Colon (tissue), 2 donors: Measurements from ENCODE around the gene CD44.
"Not testable (repeated sequence)": the region's sequence is repeated elsewhere in the genome, so short reads cannot be mapped to it uniquely, and the experiment has no call there.

Experiments used
- FAIRE-seq: peaks from 2 replicates; lab custom pipeline; 2012; peaks lifted over from hg19 to GRCh38; lab: Jason Lieb, UNC
- donor health status: control.
- donor health status: control.

Gene CD44

DNA sequence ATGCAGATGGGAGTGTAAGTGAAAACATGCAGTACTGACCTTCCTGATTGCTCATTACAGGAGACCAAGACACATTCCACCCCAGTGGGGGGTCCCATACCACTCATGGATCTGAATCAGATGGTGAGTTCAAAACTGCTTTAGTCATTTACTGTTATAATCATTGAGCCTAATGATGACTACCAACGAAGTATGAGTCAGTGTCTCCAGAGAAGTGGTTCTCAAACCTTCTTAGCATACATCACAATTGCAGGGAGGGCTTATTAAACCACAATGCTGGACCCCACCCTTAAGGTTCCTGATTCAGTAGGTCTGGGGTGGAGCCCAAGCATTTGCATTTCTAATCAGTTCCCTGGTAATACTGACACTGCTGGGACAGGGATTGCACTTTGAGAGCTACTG is 75.8 kb downstream of the CD44 start:
- no peak for FAIRE-seq

DNA sequence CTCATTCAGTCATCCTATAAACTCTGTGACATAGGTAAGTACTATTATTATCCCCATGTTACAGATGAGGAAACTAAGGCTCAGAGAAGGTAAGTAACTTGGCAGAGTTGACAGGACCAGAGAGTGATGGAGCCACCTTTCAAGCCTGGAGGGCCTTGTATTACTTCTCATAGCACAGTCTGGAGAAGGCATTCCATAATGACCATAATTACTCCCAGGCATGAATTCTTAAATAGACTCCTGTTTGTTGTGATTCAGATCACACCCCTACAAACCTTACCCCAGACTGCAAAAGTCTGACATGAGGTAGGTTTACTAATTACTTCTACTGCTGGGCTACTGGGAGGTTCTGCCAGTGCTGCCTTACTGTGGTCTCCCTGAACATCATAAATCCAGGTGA is 77.0 kb downstream of the CD44 start:
- no peak for FAIRE-seq

DNA sequence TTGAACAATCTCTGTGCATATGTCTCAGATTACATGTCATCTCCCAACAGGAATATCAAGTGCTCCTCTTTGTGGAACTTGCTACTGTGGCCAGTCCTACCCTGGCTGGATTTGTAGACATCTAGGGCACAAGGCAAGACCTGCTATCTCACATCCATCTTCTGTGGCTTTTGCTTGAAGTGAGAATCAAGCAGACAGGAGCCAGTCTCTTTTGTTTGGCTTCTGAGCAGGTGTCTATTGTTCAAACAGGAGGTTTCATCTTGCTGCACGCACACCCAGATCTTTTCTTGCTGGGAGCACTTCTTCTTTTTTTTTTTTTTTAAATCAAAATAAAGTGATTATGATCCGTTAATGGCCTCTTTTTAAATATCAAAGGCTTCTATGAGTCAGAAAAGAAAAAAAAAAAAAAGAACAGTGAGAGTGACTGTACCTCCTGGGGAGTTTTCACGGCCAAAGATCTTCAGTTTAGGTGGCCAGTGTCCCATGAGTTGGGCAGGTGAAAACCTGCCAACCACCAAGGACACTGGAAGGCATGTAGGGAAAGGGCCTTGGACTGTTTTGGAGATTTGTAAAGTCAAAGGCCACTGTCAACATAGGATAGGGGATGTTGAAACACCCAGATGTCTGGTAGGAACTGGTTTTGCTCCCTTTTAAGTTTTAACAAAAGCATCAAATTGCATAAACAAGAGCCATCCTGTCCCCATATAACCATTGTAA is 78.1 kb downstream of the CD44 start:
- no peak for FAIRE-seq

DNA sequence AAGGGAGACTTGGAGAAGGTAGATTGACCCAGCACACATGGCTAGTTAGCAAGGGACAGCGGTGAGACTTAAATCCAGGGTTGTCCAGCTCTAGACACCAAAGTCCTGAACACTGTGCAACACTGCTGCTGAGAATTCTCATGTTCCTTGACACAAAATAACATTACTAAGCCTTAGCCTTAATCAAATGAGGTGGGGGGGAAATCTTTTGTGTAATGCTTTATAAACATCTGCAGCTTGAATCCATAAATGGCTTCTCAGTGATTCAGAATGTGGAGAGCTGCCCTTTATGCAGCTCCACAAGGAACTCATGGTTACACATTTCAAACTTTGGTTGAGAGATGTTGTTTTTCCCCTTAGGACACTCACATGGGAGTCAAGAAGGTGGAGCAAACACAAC is 80.0 kb downstream of the CD44 start:
- FAIRE-seq, result no peak

DNA sequence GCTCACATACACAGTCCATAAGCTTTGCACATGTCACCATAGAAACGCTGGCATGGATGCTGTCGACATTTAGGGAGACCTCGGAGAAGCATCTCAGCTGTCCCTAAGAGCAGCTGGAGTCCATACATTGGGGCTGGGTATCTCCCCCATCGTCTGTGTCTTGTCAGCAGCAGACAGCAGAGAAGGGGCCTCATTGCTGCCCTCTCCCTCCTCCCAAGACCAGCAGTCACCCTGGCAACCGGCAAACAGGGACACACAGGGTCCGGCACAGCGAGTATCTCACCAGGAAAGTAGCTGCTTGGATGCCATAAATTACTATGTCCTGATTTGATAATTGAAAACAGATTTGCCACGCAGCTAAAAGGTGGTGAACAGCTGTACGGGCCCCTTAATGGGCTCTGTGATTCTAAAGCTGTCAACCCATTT is 84.4 kb downstream of the CD44 start:
- FAIRE-seq, result no peak

DNA sequence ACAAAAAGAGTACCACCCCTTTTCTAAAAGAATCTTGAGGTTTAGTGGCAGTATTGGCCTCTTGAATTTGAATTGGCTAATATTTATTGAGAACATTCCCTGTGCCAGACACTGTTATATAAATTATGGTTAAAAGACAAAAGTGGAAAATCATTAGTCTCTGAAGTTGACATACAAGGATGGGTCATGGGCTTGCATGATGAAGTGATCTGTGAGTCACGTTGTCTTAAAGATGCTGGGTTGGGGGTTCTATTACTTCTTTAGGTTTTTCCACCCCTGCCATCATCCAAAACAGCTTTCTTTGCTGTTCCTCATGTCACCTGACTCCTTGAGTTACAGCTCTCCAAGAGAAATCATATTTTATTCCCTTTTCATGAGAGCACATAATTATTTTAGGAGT is 85.0 kb downstream of the CD44 start:
- no peak for FAIRE-seq

DNA sequence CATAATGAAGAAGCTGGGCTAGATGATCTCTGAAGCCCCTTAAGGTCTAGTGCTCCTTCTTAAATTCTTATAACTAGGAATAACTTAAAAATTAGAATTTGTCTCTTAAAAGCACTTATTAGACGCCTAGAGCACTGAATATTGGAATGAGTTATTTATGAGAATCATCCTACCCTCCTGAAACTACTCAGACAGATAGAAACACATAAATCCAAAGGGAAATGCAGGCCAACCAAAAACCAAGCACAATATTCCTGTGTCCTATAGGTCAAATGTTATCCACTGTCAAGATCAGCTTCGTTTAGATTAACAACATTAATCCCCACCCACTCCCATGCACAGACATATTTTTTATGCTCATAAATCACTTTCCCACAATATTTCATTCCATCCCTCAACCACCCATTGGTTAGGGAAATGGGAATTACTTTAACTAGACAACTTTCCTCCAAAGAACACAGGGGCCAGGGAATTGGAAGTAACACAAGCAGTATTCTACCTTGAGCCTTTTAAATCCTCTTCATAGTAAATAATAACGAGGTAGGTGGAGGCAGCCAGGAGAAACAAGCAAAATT is 87.1 kb downstream of the CD44 start:
- FAIRE-seq, result no peak

DNA sequence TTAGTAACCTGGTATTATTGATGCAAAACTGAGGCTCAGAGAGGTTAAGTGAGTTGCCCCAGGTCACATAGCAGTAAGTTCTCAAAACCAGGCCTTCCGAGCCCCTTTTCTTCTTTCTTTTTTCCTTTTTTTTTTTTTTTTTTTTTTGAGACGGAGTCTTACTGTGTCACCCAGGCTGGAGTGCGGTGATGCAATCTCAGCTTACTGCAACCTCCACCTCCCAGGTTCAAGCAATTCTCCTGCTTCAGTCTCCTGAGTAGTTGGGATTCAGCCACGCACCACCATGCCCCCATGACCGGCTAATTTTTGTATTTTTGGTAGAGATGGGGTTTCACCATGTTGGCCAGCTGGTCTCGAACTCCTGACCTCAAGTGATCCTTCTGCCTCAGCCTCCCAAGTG is 87.8 kb downstream of the CD44 start:
- not testable (repeated sequence) for FAIRE-seq

DNA sequence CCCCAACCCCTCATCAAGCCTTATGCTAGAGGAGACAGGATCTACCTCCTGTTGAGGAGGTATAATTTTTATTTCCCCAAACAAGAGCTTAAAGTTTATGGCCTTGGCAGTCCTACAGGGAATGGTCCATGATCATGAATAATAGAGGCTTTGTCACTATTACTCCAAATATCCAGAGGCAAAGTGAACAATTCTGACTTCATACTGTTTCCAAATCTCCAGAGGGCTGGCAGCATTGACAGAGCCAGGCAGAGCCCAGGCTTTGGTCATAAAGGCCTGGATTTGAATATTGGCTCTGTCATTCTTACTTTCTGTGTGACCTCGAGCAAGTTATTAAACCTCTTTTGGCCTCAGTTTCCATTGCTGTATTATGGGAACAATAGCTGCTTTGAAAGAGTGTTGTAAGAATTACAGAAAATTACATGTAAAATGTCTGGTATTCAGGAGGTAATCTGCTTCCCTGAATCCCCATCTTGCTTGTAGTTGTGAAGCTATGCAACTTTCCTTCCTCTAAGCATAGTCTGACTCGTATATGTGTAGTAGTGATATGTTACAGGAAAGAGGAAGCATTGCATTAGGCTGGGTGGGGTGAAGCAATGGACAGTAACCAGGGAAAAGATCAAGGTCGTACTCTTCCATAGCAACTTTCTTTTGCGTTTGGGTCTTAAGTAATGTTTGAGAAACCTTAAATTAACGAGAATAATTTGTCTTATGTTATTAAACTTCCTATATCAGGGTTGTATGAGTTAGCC is 88.8 kb downstream of the CD44 start:
- no peak for FAIRE-seq

DNA sequence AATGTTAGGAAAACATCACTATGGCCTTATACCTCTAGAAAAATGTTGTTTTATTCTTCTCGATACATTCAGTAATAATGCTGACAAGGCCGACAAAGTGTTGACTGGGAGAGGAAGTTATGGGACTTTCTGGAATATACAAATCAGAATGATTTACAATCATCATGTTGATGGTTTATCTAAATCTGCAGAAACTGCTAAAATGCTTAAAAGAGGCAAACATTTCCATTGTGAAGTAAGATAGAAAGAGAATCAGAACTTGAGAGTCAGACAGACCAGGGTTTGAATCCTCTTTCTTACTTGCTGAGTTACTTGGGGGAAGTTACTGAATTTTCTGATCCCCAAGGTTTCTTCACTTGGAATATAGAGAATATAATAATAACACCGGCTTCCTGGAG is 89.4 kb downstream of the CD44 start:
- no peak for FAIRE-seq

DNA sequence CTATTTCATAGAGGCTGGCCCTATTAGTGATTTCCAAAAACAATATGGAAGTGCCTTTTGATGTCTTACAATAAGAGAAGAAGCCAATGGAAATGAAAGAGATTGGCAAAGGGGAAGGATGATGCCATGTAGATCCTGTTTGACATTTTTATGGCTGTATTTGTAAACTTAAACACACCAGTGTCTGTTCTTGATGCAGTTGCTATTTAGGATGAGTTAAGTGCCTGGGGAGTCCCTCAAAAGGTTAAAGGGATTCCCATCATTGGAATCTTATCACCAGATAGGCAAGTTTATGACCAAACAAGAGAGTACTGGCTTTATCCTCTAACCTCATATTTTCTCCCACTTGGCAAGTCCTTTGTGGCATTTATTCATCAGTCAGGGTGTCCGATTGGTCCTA is 91.4 kb downstream of the CD44 start:
- FAIRE-seq, result no peak

DNA sequence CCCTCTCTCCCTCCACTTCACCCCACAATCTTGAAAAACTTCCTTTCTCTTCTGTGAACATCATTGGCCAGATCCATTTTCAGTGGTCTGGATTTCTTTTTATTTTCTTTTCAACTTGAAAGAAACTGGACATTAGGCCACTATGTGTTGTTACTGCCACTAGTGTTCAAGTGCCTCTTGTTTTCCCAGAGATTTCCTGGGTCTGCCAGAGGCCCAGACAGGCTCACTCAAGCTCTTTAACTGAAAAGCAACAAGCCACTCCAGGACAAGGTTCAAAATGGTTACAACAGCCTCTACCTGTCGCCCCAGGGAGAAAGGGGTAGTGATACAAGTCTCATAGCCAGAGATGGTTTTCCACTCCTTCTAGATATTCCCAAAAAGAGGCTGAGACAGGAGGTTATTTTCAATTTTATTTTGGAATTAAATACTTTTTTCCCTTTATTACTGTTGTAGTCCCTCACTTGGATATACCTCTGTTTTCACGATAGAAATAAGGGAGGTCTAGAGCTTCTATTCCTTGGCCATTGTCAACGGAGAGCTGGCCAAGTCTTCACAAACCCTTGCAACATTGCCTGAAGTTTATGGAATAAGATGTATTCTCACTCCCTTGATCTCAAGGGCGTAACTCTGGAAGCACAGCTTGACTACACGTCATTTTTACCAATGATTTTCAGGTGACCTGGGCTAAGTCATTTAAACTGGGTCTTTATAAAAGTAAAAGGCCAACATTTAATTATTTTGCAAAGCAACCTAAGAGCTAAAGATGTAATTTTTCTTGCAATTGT is 92.3 kb downstream of the CD44 start:
- FAIRE-seq, result no peak

DNA sequence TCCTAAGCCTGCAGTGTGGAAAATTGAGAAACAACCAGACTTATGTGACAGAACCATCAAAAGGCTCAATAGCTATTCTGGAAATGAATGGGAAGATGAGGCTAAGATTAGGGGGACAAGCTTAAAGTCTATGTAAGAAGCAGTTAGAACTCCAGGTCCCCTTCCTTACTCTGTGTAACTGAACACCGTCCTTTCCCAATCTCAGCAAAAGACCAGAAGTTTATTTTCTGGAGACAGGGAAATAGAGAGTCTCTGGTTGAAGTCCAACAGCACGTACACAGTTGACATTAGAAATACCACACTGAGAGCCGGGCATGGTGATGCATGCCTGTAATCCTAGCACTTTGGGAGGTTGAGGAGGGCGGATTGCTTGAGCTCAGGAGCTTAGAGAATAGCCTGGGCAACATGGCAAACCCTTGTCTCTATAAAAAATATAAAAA is 93.9 kb downstream of the CD44 start:
- no peak for FAIRE-seq

DNA sequence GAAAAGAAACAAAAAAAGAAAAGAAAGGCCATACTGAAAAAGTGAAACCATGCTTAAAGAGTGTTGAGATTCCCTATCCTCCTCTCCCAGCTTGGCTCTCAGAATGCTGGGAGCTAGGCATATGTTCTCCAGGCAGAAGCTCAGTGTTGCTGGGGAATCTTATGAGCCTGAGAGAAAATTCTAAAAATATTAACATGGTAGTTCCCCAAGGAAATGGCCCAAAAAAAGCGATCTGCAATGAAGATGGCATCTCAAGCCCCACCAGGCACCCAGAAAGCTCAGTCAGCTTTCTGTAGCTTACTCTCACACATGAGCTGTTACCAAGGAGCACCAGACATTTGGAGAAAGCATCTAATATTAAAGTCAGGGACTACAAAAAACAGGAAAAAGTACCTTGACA is 94.5 kb downstream of the CD44 start:
- no peak for FAIRE-seq

DNA sequence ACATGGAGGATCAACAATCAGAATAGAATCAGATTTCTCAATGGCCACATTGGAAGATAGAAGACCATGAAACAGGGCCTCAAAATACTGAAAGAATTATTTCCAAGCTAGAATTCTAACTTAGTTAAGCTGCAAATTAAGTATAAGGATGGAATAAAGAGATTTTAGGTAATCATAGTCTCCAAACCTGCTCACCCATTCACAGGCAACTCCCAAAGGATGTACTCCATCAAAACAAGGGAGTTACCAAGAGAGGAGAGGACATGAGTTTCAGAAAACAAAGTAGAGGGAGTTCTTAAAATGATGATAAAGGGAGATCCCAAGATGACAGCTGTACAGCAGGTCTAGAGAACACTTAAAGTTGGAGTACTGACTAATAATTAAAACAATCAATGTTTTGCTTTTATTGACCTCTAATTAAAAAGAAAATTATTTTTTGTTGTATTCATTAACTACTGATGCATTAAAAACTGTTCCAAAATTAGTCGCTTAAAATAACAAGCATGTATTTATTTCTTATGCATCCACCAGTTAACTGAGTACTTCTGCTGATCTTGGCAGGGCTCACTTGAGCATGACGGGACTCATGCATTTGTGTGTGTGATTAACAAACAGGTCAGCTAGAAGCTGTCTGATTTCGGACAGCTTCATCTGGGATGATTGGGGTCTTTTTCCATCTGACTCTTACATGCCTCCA is 95.6 kb downstream of the CD44 start:
- no peak for FAIRE-seq

DNA sequence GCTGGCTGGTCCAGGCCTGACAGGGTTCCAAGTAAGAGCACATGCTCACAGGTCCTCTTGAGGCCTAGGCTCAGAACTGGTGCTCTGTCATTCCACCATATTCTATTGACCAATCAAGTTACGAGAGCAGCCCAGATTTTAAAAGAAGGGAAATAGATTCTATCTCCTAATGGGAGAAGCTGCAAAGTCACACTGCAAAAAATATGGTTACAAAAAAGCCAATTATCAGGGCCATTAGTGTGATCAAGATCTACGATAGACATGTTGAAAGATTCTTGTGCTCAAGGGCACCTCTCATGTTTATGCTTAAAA is 96.1 kb downstream of the CD44 start:
- FAIRE-seq, result no peak

DNA sequence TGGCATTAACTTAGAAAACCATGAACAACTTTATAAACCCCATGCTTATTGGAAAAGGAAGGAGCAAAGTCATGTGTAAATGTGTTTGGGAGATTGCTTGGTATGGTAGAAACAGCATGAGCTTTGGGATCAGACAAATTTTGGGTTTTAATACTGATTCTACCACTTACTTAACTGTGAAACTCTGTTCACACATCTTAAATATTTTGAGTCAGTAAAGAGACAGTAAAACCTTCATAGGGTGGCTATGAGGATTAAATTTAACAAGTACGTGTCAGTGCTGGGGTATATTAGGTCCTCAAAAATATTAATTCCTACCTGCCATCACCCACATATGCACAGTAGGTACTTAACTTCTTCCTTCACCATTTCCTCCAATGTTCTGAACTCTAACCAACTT is 96.5 kb downstream of the CD44 start:
- no peak for FAIRE-seq

DNA sequence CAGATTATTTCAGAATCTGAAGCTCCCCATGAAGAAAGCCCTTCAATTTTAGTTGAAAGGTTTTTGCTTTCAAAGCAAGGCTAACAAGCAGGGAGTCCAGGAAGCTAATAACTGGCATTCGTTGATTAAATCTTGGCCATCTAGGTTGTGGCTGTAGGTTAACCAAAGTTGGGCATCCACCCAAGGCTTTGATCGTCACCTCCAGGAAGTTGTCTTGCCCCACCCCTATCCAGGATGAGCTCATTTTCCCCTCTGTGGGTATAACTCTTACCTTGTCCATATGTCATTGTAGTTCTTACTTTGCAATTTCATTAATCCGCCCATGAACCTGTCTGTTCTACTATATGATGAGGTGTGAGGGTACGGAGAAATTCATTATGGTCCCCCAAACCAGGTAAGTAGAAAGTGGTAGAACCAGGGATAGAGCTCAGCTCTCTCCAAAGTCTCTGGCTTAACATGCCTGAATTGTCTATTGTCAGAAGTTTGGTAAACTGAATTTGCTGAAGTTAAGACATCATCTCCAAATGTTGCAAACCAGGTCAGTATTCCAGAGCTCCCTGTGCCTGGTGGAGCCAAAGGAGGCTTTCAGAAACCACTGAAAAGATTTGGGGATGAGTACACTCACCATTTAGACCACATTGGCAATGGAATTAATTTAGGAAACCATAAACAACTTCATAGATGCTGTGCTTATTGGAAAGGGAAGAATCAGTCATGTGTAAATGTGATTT is 97.1 kb downstream of the CD44 start:
- no peak for FAIRE-seq

DNA sequence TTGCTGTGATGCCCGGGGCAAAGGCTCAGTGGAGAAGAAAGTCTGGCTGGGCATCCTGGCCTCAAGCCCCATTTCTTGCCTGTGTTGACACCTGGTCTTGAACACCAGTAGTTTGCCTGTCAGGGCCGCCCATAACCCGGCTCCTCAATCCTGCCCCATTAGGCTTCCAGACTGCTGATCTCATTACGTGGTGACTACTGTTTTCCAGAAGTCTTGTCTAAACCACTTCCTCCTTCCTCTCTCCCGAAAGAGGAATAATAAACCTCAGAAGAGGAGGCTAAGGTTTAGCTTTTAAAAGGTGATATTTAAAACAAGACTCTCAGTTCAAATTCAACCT is 97.7 kb downstream of the CD44 start:
- no peak for FAIRE-seq

DNA sequence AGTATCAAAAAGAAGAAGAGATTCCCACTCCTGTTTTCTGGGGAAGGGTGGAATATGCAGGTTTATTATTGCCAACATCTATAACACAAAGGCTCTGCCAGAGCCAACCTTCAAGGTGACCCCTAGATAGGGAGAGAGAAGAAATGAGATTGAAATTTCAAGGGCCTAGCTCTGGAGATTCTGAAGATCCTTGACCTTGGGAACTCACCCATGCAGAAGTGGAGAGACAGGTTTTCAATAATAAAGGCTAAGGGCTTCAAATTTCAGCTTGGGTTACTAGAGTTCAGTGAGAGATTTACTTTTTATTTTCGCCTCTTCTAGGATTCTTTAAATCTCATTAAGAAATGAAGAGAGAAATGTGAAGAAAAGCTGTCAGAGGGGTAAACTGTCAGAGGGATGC is 98.4 kb downstream of the CD44 start:
- FAIRE-seq, result no peak

DNA sequence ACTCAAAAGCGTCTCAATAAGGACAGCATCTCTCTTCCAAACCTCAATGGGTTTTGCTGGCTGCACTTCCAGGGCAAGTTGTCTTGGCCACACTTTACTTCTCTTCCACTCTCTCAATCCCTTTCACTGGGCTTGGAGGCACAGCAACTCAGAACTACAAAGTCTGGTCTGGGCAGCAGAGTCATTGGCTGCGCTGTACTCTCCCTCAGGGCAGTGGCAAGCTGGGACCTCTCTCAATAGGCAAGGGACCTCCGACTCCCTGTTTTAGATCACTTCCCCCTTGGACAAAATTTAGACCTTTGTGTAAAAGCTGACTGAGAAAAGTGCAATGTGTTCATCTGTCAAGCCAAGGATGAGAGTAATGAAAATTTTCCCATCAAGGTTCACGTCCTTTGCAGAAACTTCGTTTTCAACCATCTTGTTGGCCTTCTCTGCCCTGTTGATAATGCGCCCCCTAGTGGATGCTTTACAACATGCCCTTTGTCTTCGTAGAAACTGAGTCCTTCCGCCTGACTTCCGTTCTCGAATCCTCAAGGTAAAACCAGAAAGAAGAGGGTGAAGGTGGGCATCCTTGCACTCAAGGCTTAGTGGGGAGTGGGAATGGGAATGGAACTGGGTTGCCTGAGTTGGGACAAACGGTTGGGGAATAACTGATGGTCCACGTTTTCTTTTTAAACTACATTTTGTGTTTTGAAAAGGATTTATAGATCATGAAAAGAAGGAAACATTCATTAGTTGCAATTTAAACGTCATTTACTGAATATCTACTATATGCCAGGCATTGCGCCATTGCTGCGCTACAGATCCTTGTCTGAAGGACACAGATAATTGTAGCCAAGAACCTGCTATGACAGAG is 99.1 kb downstream of the CD44 start:
- FAIRE-seq, result no peak
